DND-41 (cell line): ENCODE measurements around the gene HS3ST6.
"Not testable (repeated sequence)": the region's sequence is repeated elsewhere in the genome, so short reads cannot be mapped to it uniquely, and the experiment has no call there.

Source experiments
- CTCF ChIP-seq: IDR thresholded peaks from 2 replicates; pipeline ENCODE4 v1.5.1; 2012; ENCODE audit warnings: borderline replicate concordance, low read length, moderate library complexity, mild to moderate bottlenecking; ENCODE audit not compliant: poor library complexity, severe bottlenecking; ENCODE audit errors: extremely low read depth
- EZH2 ChIP-seq: IDR thresholded peaks from 3 replicates; pipeline ENCODE4 v1.6.1; 2012; ENCODE audit warnings: borderline replicate concordance, low read depth, mild to moderate bottlenecking, moderate library complexity, low read length, inconsistent platforms; ENCODE audit not compliant: severe bottlenecking

GRCh38 chr16:1920122-1920521 is 1.9 kb upstream of the HS3ST6 start:
- TF ChIP-seq CTCF, EZH2: not testable (repeated sequence)
